GM19372 (cell line): ENCODE measurements around the gene TCF7L2.

Experiments
- ATAC-seq: cut with Tn5 transposase; IDR thresholded peaks from one replicate; pipeline ENCODE4 v1.9.1; 2021; ENCODE audit warnings: mild to moderate bottlenecking, low read depth, moderate library complexity; ENCODE audit not compliant: unreplicated experiment

TCF7L2 gene

GRCh38 chr10:113135025-113135424, 185.0 kb downstream of the TCF7L2 start:
- no peak for ATAC-seq

GRCh38 chr10:113137941-113138685, 188.1 kb downstream of the TCF7L2 start:
- ATAC-seq, result no peak

- no peak for ATAC-seq
These were observed 189.0 kb downstream of the TCF7L2 start for GRCh38 chr10:113138937-113139585.

GRCh38 chr10:113139699-113140098, 189.7 kb downstream of the TCF7L2 start:
- no peak for ATAC-seq

DNA sequence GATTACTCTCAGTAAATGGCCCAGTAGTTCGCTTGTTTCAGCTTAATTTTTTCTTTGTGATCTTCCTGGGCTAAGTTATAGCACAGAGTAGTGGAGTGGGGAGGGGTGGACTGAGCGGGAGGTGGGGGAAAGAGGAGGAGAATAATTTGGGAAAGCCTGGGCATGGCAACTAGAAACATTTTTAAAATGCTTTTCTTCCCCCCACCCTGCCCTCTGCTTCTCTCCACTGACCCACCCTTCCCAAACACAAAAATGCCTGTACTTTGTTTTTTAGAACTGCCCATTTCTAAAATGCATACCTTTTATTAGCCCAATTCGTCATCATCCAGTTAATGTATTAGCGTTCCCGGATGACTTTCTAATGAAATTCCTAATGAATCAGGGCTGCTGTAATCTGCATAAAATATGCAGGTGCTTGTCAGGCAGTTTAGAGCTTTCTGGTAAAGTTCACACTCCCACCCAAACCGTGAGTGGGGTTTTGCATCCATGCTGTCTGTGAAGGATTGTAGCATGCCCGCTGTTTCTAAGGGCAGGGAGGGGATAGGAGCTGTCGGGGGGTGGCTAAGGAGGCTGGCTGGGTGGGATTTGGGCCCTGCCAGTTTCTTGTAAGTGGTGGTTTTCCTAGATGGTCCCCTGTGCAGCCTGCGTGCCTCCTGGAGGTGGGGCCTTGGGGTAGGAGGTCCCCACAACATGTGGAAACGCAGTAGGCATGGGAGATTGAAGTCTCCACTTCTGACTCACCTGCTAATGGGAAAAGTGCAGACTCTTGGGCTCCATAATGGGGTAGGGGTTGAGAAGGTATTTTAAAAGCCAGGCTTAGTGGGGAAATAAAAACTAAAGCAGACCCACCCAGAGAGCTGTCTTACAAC, 190.3 kb downstream of the TCF7L2 start:
- ATAC-seq, result no peak

- ATAC-seq, result no peak
These were observed 192.7 kb downstream of the TCF7L2 start for GRCh38 chr10:113142601-113143362.

GRCh38 chr10:113144576-113144975, 194.5 kb downstream of the TCF7L2 start:
- no peak for ATAC-seq

DNA sequence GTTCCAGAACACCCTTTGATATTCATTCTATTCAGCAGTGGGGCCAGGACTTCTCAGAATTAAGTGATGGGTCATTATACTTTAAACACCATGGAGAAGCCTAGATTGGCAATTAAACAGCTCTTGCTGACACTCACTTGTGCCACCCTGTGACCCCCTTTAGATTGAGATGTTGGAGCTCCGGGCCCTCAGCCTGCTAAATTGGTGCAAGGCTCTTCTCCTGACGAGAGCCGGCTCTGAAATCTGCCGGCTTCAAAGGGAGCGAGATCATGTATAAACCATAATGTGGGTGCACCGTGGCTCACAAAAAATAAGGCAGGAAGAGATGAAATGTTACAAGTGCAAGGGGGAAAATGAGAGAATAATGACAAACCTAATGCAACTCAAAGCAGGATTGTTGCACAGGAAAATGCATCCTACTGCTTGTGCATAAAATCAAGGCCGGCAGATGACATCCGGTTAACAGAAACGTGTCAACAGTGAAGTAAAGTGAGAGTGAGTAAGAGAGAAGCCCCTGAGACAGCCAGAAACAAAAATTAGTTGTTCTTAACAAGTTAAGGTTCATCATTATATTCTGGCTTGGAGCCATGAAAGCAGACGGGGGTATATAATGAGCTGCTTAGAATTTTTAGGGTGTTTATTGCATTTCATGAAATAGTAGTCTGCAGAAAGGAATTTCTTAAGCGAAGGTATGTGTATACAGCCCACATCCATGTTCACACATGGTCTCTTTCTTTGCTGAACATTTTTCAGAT, 198.2 kb downstream of the TCF7L2 start:
- ATAC-seq, result no peak

DNA sequence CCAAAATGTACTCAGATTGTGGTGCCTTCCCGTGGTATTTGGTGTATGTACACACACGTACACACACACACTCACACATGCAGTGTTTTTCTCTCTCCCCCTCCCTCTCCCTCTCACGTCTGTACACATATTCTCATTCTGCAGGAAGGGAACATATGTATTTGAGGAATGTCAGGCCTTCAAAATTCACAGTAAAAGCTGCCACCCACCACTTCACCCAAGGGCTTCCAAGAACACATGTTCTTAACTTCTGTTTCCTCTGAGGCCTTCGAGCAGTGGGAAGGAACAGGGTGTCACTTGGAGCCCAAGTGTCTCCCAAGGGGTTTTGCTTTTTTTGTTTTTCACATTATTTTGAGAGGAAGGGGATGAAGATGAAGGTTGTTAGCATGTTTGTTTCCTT, 198.9 kb downstream of the TCF7L2 start:
- no peak for ATAC-seq

DNA sequence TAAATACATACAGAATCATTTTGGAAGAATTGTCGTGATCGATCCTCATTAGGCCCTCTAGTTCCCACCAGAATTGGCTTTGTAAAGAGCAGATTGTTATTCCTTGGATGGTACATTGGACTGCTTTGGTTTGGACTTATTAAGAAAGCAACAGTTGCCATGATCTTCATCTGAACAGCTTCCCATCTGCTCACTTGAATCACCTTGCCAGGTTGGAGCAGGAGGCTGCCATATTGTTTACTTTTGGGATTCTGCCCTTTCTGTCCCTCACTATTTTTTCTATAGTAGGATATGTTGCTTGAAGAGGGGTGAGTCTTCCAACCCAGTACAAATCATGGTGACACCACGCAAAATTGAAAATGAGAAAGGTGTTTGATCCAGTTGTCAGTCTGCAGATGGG, 199.6 kb downstream of the TCF7L2 start:
- ATAC-seq, result no peak

- ATAC-seq, result no peak
These were observed 201.2 kb downstream of the TCF7L2 start for GRCh38 chr10:113151190-113151666.

DNA sequence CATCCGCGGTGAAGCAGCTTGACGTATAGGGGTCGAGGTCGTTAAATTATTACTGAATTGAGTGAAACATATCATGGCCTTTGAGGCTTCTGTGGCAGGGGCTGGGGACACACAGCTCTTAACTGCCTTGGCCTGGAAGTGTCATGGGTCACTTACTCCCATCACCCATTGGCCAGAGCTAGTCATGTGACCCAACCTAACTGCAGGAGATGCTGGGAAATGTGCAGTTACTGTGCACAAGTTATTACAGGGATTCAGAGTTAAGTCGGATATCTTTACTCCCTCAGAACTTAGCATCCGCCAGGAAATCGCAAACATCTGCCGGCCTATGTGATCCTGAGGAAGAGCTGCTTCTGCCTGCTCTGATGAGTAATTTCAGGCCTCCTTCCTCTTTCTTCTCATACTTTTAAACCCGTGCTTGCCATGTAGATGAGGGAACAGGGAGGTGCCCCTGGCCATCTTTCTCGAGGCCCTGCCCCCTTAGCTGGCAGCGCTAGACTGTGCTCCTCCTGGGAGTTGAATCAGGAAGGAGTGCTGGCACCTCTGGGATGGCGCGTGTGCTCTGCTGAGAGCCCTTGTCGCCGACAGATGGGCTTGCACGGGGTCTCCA, 203.6 kb downstream of the TCF7L2 start:
- no peak for ATAC-seq

DNA sequence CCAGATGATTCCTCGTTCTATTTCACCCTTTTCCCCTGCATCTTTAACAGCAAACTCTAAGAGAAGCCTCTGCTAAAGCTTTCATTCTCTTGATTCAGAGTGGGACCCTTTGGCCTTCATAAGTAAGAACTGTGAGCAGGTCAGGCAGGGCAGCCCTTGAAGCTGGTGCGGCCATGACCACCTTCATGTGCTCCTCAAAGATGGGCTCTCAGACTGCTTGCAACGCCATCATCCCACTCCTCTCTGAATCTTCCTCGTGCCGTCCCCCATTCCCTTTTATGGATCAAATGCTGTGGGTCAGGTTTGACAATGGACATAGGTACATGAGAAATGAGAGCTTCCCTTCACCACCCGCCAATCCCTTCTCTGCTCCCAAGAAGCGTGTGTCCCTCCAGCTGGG, 207.4 kb downstream of the TCF7L2 start:
- no peak for ATAC-seq

GRCh38 chr10:113158183-113158582, 208.1 kb downstream of the TCF7L2 start:
- ATAC-seq, result no peak

GRCh38 chr10:113159563-113159962, 209.5 kb downstream of the TCF7L2 start:
- no peak for ATAC-seq

DNA sequence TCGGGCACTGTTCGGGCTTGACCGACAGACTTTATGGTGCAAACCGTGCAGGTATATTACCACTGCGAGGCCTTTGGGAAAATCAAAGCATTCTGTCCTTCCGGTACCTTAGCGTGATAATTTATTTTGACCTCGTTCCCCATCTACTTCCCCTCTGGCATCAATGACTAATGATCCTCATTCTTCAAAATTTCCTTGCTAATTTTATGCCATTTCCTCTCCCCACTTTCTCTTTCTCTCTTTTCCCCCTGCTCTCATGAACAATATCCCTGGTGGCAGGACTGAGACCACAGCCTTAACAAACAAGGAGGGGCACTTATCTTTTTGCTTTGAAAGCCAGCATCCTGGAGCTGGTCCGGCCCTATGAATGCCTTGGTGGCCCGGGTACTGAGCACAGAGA, 210.6 kb downstream of the TCF7L2 start:
- ATAC-seq, result no peak

GRCh38 chr10:113161066-113161465, 211.0 kb downstream of the TCF7L2 start:
- ATAC-seq, result no peak

DNA sequence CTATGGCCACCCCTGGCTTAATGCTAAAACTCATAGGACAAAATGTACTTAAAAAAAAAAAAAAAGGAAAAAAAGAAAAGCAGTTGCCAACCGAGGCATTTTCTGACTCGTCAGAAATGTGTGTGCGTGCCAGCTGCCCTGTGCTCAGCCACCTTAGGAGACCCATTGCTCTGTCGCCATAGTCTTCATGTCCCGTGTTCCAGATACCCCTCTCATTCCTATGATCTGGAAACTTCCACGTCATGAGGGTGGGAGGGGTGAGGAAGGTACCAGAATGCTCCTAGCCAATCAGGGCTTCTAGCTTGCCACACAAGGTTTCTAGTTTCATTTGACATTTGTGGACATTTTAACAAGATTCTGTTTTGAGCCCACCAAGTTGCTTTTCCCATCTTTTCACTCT, 212.9 kb downstream of the TCF7L2 start:
- ATAC-seq, result no peak

DNA sequence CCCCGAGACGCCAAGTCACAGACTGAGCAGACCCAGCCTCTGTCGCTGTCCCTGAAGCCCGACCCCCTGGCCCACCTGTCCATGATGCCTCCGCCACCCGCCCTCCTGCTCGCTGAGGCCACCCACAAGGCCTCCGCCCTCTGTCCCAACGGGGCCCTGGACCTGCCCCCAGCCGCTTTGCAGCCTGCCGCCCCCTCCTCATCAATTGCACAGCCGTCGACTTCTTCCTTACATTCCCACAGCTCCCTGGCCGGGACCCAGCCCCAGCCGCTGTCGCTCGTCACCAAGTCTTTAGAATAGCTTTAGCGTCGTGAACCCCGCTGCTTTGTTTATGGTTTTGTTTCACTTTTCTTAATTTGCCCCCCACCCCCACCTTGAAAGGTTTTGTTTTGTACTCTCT, 215.6 kb downstream of the TCF7L2 start:
- no peak for ATAC-seq
